ENCODE results near the gene WIPF3.

DNA sequence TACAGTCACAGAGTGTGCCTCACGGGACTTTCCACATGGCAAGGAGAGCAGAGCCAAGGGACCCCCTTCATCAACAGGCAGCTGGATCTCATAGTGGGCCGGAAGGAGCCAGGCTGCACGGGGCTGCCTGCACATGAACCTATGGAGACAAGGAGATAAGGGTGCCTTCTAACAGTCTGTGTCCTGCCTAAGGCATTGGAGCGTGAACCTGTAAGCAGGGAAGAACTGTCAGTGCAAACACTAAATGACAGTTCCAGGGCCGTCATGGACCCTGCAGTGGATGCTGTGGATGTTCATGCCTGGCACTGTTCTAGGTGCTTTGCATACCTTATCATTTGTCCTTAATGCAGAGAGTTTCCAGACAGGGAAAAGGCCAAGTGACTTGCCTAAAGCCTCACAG, 85.9 kb downstream of the WIPF3 start:
- TF ChIP-seq POLR2AphosphoS5 (IDR thresholded peaks at IDR 0.05; ENCODE audit: low read depth, low read length) (no peak), POLR2A (IDR thresholded peaks at IDR 0.05; ENCODE audit: low read depth, low read length) (no peak), TAF1 (IDR thresholded peaks at IDR 0.05; ENCODE audit: low read depth, low read length) (no peak), SPI1 (IDR thresholded peaks at IDR 0.05; ENCODE audit: low read depth, low read length) (no peak), PAX5 (IDR thresholded peaks at IDR 0.05; ENCODE audit: insufficient read depth, low read length, severe bottlenecking) (no peak)

Measured in GM12891 (cell line).